Neural progenitor cell (in vitro differentiated cells): ENCODE measurements around the gene AGAP5. TPM values are rescaled to one million over a fixed set of nuclear protein-coding genes. Genes with fewer than 3 reads are reported as not detected.
"Not testable (repeated sequence)": the region's sequence is repeated elsewhere in the genome, so short reads cannot be mapped to it uniquely, and the experiment has no call there.

Experiments
- DNase-seq: peaks from one replicate; pipeline ENCODE4 v3.0.0-alpha.2; 2016; ENCODE audit warnings: low spot score
- H2AFZ ChIP-seq: fragments of 200-600 bp; sonication (generic); replicated peaks from 2 replicates; pipeline ENCODE4 v1.6.1; 2016; ENCODE audit warnings: antibody characterized with exemption
- H3F3A ChIP-seq: fragments of 200-600 bp; sonication (generic); 2 replicates; pipeline ENCODE4 v1.6.1; 2016; ENCODE audit warnings: antibody characterized with exemption, low read depth
- H3K27ac ChIP-seq: fragments of 200-600 bp; sonication (generic); 2 replicates; pipeline ENCODE4 v1.5.1; 2016; ENCODE audit warnings: mild to moderate bottlenecking
- H3K27me3 ChIP-seq: fragments of 200-600 bp; sonication (generic); 2 replicates; pipeline ENCODE4 v1.6.1; 2016; ENCODE audit warnings: mild to moderate bottlenecking, moderate library complexity
- H3K36me3 ChIP-seq: fragments of 200-600 bp; sonication (generic); 2 replicates; pipeline ENCODE4 v1.5.1; 2016
- H3K4me1 ChIP-seq: fragments of 200-600 bp; sonication (generic); 2 replicates; pipeline ENCODE4 v1.6.1; 2016; ENCODE audit warnings: mixed run types
- H3K4me2 ChIP-seq: fragments of 200-600 bp; sonication (generic); 2 replicates; pipeline ENCODE4 v1.6.1; 2016
- H3K4me3 ChIP-seq: fragments of 200-600 bp; sonication (generic); 2 replicates; pipeline ENCODE4 v1.5.1; 2016
- H3K79me2 ChIP-seq: fragments of 200-600 bp; sonication (generic); 2 replicates; pipeline ENCODE4 v1.6.1; 2016; ENCODE audit warnings: low read depth
- H3K9ac ChIP-seq: fragments of 200-600 bp; sonication (generic); 2 replicates; pipeline ENCODE4 v1.6.1; 2016
- H3K9me3 ChIP-seq: fragments of 200-600 bp; sonication (generic); 2 replicates; pipeline ENCODE4 v1.5.1; 2016; ENCODE audit warnings: low read depth
- H4K20me1 ChIP-seq: fragments of 200-600 bp; sonication (generic); 2 replicates; pipeline ENCODE4 v1.6.1; 2016; ENCODE audit warnings: low read depth
- H3K27ac Mint-ChIP-seq: 3 replicates; pipeline ENCODE4 v1.8.0; 2021; ENCODE audit warnings: mixed read lengths
- H3K27me3 Mint-ChIP-seq: 2 replicates; pipeline ENCODE4 v1.8.0; 2022; ENCODE audit warnings: low read depth, mild to moderate bottlenecking, inconsistent platforms, moderate library complexity, mixed read lengths; ENCODE audit not compliant: insufficient read depth
- H3K36me3 Mint-ChIP-seq: 3 replicates; pipeline ENCODE4 v1.8.0; 2021; ENCODE audit warnings: mixed read lengths
- H3K4me1 Mint-ChIP-seq: 3 replicates; pipeline ENCODE4 v1.8.0; 2021; ENCODE audit warnings: mixed read lengths
- H3K4me3 Mint-ChIP-seq: 3 replicates; pipeline ENCODE4 v1.8.0; 2021; ENCODE audit warnings: mild to moderate bottlenecking, moderate library complexity, mixed read lengths
- H3K9me3 Mint-ChIP-seq: 3 replicates; pipeline ENCODE4 v1.8.0; 2020; ENCODE audit warnings: mixed read lengths
- CTCF ChIP-seq: fragments of 200-600 bp; sonication (generic); IDR thresholded peaks from 2 replicates; pipeline ENCODE4 v1.5.1; 2017; ENCODE audit warnings: antibody characterized with exemption, mild to moderate bottlenecking
- EZH2 ChIP-seq: fragments of 200-600 bp; sonication (generic); IDR thresholded peaks from 2 replicates; pipeline ENCODE4 v1.6.1; 2017; ENCODE audit warnings: antibody characterized with exemption, mild to moderate bottlenecking, moderate library complexity
- EZH2phosphoT487 ChIP-seq: fragments of 200-600 bp; sonication (generic); IDR thresholded peaks from 2 replicates; pipeline ENCODE4 v1.6.1; 2017; ENCODE audit warnings: antibody characterized with exemption
- total RNA-seq: library from RNA; depleted of rRNA; stranded (reverse); fragments of >200 nt; gene quantifications from 2 replicates; pipeline ENCODE4 v1.2.3, GENCODE V29; 2015; ENCODE audit warnings: low replicate concordance

The AGAP5 gene
- total RNA-seq, 1 donor from 2014 or later, result 9.4 TPM

DNA sequence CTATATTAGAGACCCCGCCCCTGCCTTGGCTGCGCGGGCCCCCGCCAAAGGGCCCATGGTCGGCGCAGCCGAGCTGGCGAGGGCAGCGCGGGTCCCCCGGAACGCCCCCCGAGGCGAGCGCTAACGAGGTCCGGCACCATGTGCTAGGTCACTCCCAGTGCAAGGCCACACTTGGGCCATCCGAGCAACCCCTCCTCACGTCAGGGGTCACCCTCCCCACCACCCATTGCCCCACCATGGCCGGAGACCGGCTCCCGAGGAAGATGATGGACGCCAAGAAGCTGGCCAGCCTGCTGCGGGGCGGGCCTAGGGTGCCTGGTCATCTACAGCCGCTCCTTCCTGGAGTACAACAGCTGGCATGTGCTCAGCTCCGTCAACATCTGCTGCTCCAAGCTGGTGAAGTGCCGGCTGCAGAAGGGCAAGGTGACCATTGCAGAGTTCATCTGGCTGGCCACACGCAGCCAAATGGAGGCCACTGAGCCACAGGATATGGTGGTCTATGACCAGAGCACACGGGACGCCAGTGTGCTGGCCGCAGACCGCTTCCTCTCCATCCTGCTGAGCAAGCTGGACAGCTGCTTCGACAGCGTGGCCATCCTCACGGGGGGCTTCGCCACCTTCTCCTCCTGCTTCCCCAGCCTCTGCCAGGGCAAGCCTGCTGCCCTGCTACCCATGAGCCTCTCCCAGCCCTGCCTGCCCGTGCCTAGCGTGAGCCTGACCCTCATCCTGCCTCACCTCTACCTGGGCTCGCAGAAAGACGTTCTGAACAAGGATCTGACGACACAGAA is 33.9 kb upstream of the AGAP5 start:
- Histone ChIP-seq H3K4me1 (no peaks in the 10 kb centered on the region), H3K4me3 (no peak overlapping the region), H4K20me1 (no peaks in the 10 kb centered on the region), H3K9me3 (no peaks in the 10 kb centered on the region), H3K79me2 (peaks cover 46% of the 10 kb centered on the region), H2AFZ (no peak overlapping the region), H3K9ac (no peak overlapping the region), H3K27me3 (no peaks in the 10 kb centered on the region), H3F3A (peaks cover 17% of the 10 kb centered on the region), H3K36me3 (no peaks in the 10 kb centered on the region), H3K27ac (no peak overlapping the region), H3K4me2 (peak overlapping the region; percentile 81)
- Mint-ChIP-seq H3K4me3 (peak overlapping the region; percentile 100), H3K27me3 (peaks cover 3% of the 10 kb centered on the region), H3K27ac (no peak overlapping the region), H3K9me3 (no peaks in the 10 kb centered on the region), H3K36me3 (peaks cover 5% of the 10 kb centered on the region), H3K4me1 (peaks cover 11% of the 10 kb centered on the region)
- no peak for TF ChIP-seq EZH2phosphoT487
- TF ChIP-seq EZH2, result no peak
- no peak for TF ChIP-seq CTCF
- no peak for DNase-seq

DNA sequence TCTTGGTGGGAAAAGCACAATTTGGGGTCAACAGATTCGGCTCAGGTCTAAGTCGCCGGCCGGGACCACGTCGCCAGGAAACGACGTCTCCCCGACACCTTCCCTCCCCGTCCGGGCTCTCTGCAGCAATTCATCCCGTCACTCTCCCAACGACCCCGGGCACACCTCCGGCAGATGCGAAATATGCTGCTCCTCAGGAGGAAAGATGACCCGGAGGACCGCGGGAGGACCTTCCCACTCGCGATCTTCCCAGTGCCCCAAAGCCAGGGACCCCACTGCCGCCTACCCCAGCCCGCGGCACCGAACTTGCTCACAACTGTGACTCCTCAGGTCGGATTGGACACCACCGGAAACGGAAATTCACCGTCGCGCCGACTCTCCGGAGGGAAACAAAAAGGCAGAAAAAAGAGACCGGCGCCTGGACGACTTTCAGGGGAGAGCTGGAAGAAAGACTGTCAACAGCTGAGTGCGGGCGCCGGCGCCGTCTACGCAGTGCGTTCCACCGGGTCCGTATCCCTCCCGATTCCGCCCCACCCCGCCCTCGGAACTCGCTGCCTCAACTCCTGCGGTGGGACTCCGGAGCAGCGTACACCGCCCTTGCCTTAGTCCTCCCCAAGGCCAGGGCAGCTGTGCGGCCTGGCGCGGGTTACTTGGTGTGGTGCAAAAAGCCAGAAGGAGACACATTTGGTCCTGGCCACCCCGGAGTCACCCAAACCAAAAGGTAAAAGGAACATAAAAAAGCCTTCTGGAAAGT is 32.4 kb upstream of the AGAP5 start:
- peak overlapping the region; percentile 79 for H3K27ac ChIP-seq
- H3K9ac ChIP-seq, result peak overlapping the region; percentile 95
- no peak for TF ChIP-seq EZH2phosphoT487
- TF ChIP-seq CTCF, result no peak
- TF ChIP-seq EZH2, result no peak
- Mint-ChIP-seq H3K9me3 (no peaks in the 10 kb centered on the region), H3K4me3 (peak overlapping the region; percentile 100), H3K4me1 (peaks cover 11% of the 10 kb centered on the region), H3K27ac (peak overlapping the region; percentile 99), H3K27me3 (peaks cover 3% of the 10 kb centered on the region), H3K36me3 (peaks cover 10% of the 10 kb centered on the region)
- peak overlapping the region; percentile 81 for H3K4me2 ChIP-seq
- no peaks in the 10 kb centered on the region for H3K36me3 ChIP-seq
- H2AFZ ChIP-seq, result peak overlapping the region; percentile 93
- no peaks in the 10 kb centered on the region for H3K27me3 ChIP-seq
- DNase-seq, result peak; percentile 92
- H3K9me3 ChIP-seq, result no peaks in the 10 kb centered on the region
- H3K4me3 ChIP-seq, result peak overlapping the region; percentile 87
- H3F3A ChIP-seq, result peaks cover 17% of the 10 kb centered on the region
- H3K4me1 ChIP-seq, result no peaks in the 10 kb centered on the region
- H4K20me1 ChIP-seq, result no peaks in the 10 kb centered on the region
- H3K79me2 ChIP-seq, result peaks cover 39% of the 10 kb centered on the region

DNA sequence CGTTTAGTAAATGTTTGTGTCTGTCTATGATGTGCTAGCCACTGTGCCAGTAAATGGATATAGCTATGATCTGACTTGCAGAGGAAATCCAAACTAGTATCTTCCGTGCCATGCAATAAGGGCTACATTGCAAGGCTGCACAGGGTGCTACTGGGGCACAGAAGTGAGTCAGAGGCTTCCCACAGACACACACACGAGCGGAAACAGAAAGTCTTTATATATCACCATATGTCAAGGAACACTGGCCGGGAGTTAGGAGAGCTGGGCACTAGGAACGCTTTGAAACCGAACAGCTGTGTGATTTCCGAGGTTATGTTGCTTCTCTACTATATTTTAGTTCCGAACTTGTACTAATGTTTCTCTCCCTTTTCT is 31.9 kb upstream of the AGAP5 start:
- not testable (repeated sequence) for H3K27ac ChIP-seq, H3K27me3 Mint-ChIP-seq, H3K9me3 Mint-ChIP-seq, H3K36me3 Mint-ChIP-seq, H4K20me1 ChIP-seq, DNase-seq, H3K36me3 ChIP-seq, H3K27me3 ChIP-seq, H3K9me3 ChIP-seq, H3K4me1 ChIP-seq
- H2AFZ ChIP-seq, result peak overlapping the region; percentile 93
- H3K4me2 ChIP-seq, result peak overlapping the region; percentile 81
- H3K9ac ChIP-seq, result peak overlapping the region; percentile 95
- peaks cover 17% of the 10 kb centered on the region for H3F3A ChIP-seq
- H3K79me2 ChIP-seq, result peaks cover 35% of the 10 kb centered on the region
- peak overlapping the region; percentile 100 for H3K4me3 Mint-ChIP-seq
- peaks cover 11% of the 10 kb centered on the region for H3K4me1 Mint-ChIP-seq
- H3K27ac Mint-ChIP-seq, result peak overlapping the region; percentile 99
- H3K4me3 ChIP-seq, result peak overlapping the region; percentile 87

DNA sequence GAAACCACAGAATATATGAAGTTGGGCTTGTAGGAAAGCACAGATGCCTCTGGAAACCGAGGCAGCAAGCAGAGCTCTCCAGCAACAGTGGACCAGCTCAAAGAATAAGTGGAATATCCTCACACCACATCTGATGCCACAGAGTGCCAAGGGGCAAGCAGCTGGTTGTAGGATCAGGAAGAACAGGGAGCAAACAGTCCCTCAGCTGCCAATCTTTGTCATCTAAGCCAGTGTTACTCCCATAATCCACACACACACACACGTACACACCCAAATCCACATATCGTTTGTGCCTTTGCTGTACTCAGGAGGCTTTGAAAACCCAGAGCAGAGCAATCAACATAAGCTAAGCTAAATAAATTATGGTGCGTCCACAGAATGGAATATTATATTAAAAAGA is 25.6 kb upstream of the AGAP5 start:
- DNase-seq, result no peak
- TF ChIP-seq CTCF, result no peak
- TF ChIP-seq EZH2phosphoT487, result no peak
- no peak for TF ChIP-seq EZH2

DNA sequence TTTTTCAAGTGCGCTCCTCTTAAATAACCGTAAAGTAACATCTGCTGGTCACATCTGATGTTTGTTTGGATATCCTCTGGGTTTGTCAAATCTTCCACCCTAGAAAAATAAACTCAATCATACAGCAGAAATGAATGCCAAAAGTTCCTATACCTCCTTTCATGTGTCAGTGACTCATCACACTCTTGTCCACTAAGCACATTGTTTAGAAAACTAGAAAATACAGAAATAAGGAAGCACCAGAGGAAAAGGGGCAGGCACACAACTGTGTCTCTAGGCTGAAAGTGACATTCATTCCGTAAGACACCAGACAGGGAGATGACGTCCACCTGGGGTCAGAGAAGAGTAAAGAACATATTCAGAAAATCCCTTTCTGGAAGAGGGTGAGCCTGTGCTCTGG is 22.7 kb upstream of the AGAP5 start:
- not testable (repeated sequence) for H3K4me3 Mint-ChIP-seq, H3K27ac ChIP-seq, H3K79me2 ChIP-seq, H3K4me3 ChIP-seq, H3K27me3 ChIP-seq, H3K9me3 Mint-ChIP-seq, H3K36me3 Mint-ChIP-seq, H3K4me1 ChIP-seq, H3F3A ChIP-seq, H3K27me3 Mint-ChIP-seq, H3K4me2 ChIP-seq, H3K4me1 Mint-ChIP-seq, DNase-seq, H3K9me3 ChIP-seq, H4K20me1 ChIP-seq, H3K9ac ChIP-seq, H3K27ac Mint-ChIP-seq, H2AFZ ChIP-seq
- peaks cover 15% of the 10 kb centered on the region for H3K36me3 ChIP-seq

More for the DNA sequence above, 25.6 kb upstream of the AGAP5 start:
- H3K36me3 Mint-ChIP-seq, result peaks cover 7% of the 10 kb centered on the region
- H3K9me3 Mint-ChIP-seq, result no peaks in the 10 kb centered on the region
- no peaks in the 10 kb centered on the region for H3K9me3 ChIP-seq
- H3K27ac ChIP-seq, result no peak overlapping the region
- H3K4me2 ChIP-seq, result no peak overlapping the region
- peaks cover 3% of the 10 kb centered on the region for H3K36me3 ChIP-seq
- H3K4me3 ChIP-seq, result no peak overlapping the region
- H3K79me2 ChIP-seq, result peaks cover 4% of the 10 kb centered on the region
- H4K20me1 ChIP-seq, result no peaks in the 10 kb centered on the region
- H2AFZ ChIP-seq, result no peak overlapping the region
- no peaks in the 10 kb centered on the region for H3K27me3 Mint-ChIP-seq
- H3K9ac ChIP-seq, result no peak overlapping the region
- no peaks in the 10 kb centered on the region for H3K27me3 ChIP-seq
- H3K4me1 ChIP-seq, result no peaks in the 10 kb centered on the region
- no peak overlapping the region for H3K27ac Mint-ChIP-seq
- H3K4me1 Mint-ChIP-seq, result no peaks in the 10 kb centered on the region
- H3K4me3 Mint-ChIP-seq, result no peak overlapping the region
- H3F3A ChIP-seq, result peaks cover 5% of the 10 kb centered on the region
